Breast epithelium (tissue), 3 donors: ENCODE data around the gene CYP4F12.

Experiments used
- POLR2AphosphoS5 ChIP-seq, 3 donors: sonication (generic); formaldehyde crosslinking; IDR thresholded peaks; one replicate each; pipeline ENCODE4 v1.6.1; 2017; ENCODE audit warnings: antibody characterized with exemption in 3 of 3
- TF ChIP-seq, protein P1 (sequence below), 3 donors: fragments of 450-650 bp; IDR thresholded peaks; one replicate each; pipeline ENCODE4 v1.5.1; 2016 to 2017; ENCODE audit warnings: antibody characterized with exemption in 3 of 3, mild to moderate bottlenecking in 3 of 3, moderate library complexity in 3 of 3

DNA sequence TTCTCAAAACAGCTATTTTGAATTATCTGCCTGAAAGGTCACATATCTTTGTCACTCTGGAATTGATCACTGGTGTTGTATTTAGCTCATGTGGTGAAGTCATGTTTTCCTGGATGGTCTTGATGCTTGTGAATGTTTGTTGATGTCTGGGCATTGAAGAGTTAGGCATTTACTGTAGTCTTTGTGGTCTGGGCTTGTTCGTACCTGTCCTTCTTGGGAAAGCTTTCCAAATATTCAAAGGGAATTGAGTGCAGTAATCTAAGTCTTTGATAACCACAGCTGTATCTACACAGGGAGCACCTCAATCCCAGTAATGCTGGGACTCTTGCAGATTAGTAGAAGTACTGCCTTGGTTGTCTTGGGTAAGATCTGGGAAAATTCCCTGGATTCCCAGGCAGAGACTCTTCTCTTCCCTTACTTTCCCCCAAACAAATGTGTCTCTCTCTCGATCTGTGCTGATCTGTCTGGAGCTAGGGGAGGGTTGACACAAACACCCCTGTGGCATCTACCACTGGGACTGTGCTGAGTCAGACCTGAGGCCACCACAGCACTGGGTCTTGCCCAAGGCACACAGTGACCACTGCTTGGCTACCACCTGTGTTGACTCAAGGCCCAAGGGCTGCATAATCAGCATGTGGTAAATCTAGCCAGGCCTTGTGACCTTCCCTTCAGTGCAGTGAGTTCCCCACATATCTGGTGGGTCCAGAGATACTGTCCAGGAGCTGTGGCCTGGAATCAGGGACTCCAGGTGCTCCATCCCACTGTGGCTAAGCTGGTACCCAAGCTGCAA lies 37.7 kb upstream of the CYP4F12 start:
- TF ChIP-seq, protein P1, sequence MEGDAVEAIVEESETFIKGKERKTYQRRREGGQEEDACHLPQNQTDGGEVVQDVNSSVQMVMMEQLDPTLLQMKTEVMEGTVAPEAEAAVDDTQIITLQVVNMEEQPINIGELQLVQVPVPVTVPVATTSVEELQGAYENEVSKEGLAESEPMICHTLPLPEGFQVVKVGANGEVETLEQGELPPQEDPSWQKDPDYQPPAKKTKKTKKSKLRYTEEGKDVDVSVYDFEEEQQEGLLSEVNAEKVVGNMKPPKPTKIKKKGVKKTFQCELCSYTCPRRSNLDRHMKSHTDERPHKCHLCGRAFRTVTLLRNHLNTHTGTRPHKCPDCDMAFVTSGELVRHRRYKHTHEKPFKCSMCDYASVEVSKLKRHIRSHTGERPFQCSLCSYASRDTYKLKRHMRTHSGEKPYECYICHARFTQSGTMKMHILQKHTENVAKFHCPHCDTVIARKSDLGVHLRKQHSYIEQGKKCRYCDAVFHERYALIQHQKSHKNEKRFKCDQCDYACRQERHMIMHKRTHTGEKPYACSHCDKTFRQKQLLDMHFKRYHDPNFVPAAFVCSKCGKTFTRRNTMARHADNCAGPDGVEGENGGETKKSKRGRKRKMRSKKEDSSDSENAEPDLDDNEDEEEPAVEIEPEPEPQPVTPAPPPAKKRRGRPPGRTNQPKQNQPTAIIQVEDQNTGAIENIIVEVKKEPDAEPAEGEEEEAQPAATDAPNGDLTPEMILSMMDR (IDR thresholded peaks at IDR 0.05), result no peak
- TF ChIP-seq POLR2AphosphoS5 (IDR thresholded peaks at IDR 0.05), result no peak
